ENCODE data around the gene RHBDD2.
A peak's percentile ranks its signal among the peaks of the same experiment; 100 is the strongest.

- TF ChIP-seq, protein P1, sequence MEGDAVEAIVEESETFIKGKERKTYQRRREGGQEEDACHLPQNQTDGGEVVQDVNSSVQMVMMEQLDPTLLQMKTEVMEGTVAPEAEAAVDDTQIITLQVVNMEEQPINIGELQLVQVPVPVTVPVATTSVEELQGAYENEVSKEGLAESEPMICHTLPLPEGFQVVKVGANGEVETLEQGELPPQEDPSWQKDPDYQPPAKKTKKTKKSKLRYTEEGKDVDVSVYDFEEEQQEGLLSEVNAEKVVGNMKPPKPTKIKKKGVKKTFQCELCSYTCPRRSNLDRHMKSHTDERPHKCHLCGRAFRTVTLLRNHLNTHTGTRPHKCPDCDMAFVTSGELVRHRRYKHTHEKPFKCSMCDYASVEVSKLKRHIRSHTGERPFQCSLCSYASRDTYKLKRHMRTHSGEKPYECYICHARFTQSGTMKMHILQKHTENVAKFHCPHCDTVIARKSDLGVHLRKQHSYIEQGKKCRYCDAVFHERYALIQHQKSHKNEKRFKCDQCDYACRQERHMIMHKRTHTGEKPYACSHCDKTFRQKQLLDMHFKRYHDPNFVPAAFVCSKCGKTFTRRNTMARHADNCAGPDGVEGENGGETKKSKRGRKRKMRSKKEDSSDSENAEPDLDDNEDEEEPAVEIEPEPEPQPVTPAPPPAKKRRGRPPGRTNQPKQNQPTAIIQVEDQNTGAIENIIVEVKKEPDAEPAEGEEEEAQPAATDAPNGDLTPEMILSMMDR (IDR thresholded peaks at IDR 0.05 in 4 of 5, conservative IDR thresholded peaks at IDR 0.05 in 1 of 5), result peak in 3 of 5 experiments; percentile 13 to 57 (median 22)
- peak; percentile 99 to 100 for TF ChIP-seq POLR2A (IDR thresholded peaks at IDR 0.05)
These were observed 36.0 kb downstream of the RHBDD2 start, which contains the start of gene POR for GRCh38 chr7:75914655-75915415.

Data from gastrocnemius medialis (tissue), 4 donors.